CD4-positive, alpha-beta T cell treated with Interleukin-6 at 100 ng/mL for 8 hours (primary cell): ENCODE measurements around the gene ING5.

Experiments
- DNase-seq: peaks from one replicate; pipeline ENCODE4 v3.0.0-alpha.2; 2020; ENCODE audit warnings: mixed read lengths, low spot score

The ING5 gene

GRCh38 chr2:241776336-241777169 lies 74.7 kb downstream of the ING5 start, which contains the start of gene GAL3ST2:
GAL3ST2 (plus strand) TSS chr2:241776822; CDS start chr2:241776956, 134 bp downstream.
- no peak for DNase-seq

DNA sequence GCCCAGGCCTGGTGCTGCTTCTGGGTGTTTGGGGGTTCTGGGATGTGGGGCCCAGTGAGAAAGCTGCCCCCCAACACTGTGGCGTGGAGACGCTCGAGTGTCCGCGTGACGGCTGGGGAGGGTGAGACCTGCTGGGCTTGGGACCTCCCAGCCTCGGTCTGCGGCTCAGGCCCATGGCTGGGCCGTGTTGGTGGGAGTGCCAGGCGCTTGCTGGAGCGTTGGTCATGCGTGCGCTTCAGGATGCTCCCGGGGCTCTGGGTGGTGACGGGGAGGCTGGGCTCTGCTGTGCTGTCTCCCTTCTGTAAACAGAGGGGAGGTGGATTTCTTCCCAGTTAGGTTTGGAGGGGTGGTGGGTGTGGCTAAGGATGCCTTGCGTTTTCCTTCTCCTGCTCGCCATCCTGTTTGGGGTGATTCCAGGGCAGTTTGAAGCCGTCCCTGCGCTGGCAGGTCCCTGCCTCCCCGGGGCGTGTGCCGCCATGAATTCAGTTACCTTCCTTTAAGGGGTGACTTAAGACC lies 75.4 kb downstream of the ING5 start:
- no peak for DNase-seq

DNA sequence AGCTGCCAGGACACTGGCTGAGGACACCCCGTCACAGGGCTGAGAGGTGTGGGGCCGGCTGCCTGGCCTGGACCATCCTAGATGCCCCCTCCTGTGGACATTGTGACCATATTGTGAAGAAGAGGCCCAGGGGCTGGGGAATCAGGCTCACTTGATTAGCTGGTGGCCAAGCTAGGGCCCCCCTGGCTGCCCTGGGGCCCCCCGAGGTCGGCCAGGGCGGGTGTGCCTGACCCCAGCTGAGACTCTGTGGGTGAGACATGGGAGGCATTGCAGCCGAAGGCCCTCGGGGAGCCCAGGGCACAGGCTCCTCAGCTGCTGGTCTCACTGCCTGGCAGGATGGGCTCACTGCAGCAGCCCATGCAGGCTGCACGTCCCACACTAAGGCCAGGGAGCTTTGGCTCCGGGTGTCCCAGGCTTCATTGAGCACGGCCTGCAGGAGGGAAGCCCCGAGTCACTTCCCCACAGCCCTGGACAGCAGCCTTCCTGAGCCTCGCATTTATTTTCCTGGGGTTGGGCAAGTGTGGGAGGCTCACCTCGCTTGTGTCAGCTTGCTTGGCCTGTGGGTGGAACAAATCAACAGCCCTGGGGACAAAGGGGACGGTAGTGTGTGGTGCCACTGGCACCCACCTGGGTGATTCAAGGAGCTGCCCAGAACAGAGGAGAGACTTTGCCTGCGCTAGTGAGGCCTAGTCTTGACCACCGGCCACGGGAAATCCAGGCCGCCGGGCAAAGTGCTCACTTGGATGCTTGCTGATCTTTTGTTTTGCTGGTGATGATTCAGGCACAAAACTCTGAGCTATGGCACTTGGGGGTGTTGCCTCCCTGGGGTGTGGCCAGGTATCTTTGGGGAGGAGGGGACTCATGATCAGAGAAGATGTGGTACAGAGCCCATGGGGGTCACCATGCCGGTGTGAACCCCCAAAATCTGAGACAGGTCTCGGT lies 76.1 kb downstream of the ING5 start:
- DNase-seq: no peak
